MM.1S (cell line): ENCODE results near the gene ZNRF3.

Experiments
- DNase-seq: peaks from one replicate; pipeline ENCODE4 v3.0.0-alpha.2; 2015
- H2AFZ ChIP-seq: fragments of 300-600 bp; sonication (generic); 2 replicates; pipeline ENCODE4 v1.6.0; 2016; ENCODE audit warnings: antibody characterized with exemption, low read length
- H3F3A ChIP-seq: fragments of 300-600 bp; sonication (generic); 2 replicates; pipeline ENCODE4 v1.6.1; 2016; ENCODE audit warnings: mild to moderate bottlenecking, antibody characterized with exemption, low read length, moderate library complexity, mixed read lengths; ENCODE audit not compliant: insufficient read depth
- H3K27ac ChIP-seq: fragments of 300-600 bp; sonication (generic); 2 replicates; pipeline ENCODE4 v1.5.1; 2016; ENCODE audit warnings: mild to moderate bottlenecking, low read length
- H3K27me3 ChIP-seq: fragments of 300-600 bp; sonication (generic); replicated peaks from 2 replicates; pipeline ENCODE4 v1.6.0; 2016; ENCODE audit warnings: low read length; ENCODE audit not compliant: insufficient read depth
- H3K36me3 ChIP-seq: fragments of 300-600 bp; sonication (generic); replicated peaks from 2 replicates; pipeline ENCODE4 v1.6.1; 2016; ENCODE audit warnings: mild to moderate bottlenecking, low read length, mixed read lengths; ENCODE audit not compliant: insufficient read depth
- H3K4me1 ChIP-seq: fragments of 300-600 bp; sonication (generic); 2 replicates; pipeline ENCODE4 v1.6.1; 2016; ENCODE audit warnings: low read length, mixed read lengths
- H3K4me2 ChIP-seq: fragments of 300-600 bp; sonication (generic); 2 replicates; pipeline ENCODE4 v1.6.0; 2016; ENCODE audit warnings: low read depth, low read length
- H3K4me3 ChIP-seq: fragments of 300-600 bp; sonication (generic); 2 replicates; pipeline ENCODE4 v1.5.1; 2016; ENCODE audit warnings: low read length, mixed read lengths
- H3K79me2 ChIP-seq: fragments of 300-600 bp; sonication (generic); 2 replicates; pipeline ENCODE4 v1.6.1; 2016; ENCODE audit warnings: mixed run types, low read length, mixed read lengths
- H3K9ac ChIP-seq: fragments of 300-600 bp; sonication (generic); 2 replicates; pipeline ENCODE4 v1.6.1; 2016; ENCODE audit warnings: low read length, mixed read lengths
- H3K9me2 ChIP-seq: fragments of 300-600 bp; sonication (generic); replicated peaks from 2 replicates; pipeline ENCODE4 v1.6.1; 2016; ENCODE audit warnings: mild to moderate bottlenecking, low read length, mixed read lengths; ENCODE audit not compliant: insufficient read depth
- H3K9me3 ChIP-seq: fragments of 300-600 bp; sonication (generic); replicated peaks from 2 replicates; pipeline ENCODE4 v1.6.1; 2016; ENCODE audit warnings: mild to moderate bottlenecking, low read length, mixed read lengths; ENCODE audit not compliant: insufficient read depth
- H4K20me1 ChIP-seq: fragments of 300-600 bp; sonication (generic); 2 replicates; pipeline ENCODE4 v1.6.1; 2016; ENCODE audit warnings: mild to moderate bottlenecking, low read length, moderate library complexity, mixed read lengths; ENCODE audit not compliant: insufficient read depth
- CTCF ChIP-seq: fragments of 300-600 bp; sonication (generic); IDR thresholded peaks from 2 replicates; pipeline ENCODE4 v1.5.1; 2016; ENCODE audit warnings: antibody characterized with exemption, low read length, mixed read lengths
- EZH2 ChIP-seq: fragments of 300-600 bp; sonication (generic); optimal IDR thresholded peaks from 2 replicates; pipeline ENCODE3; 2017; ENCODE audit warnings: low read depth, mild to moderate bottlenecking, antibody characterized with exemption, low read length, mixed read lengths
- EZH2phosphoT487 ChIP-seq: fragments of 300-600 bp; sonication (generic); IDR thresholded peaks from 2 replicates; pipeline ENCODE4 v1.6.1; 2018; ENCODE audit warnings: antibody characterized with exemption, low read length

ZNRF3 gene

GRCh38 chr22:28986366-28986765 is 103.0 kb downstream of the ZNRF3 start:
- no peak for DNase-seq
- Histone ChIP-seq H3F3A (no peaks in the 10 kb centered on the region), H3K27ac (no peak overlapping the region), H3K27me3 (no peaks in the 10 kb centered on the region), H2AFZ (no peak overlapping the region), H3K36me3 (no peaks in the 10 kb centered on the region), H4K20me1 (no peaks in the 10 kb centered on the region), H3K79me2 (no peaks in the 10 kb centered on the region), H3K4me1 (no peaks in the 10 kb centered on the region), H3K4me3 (no peak overlapping the region), H3K4me2 (no peak overlapping the region), H3K9me2 (no peaks in the 10 kb centered on the region), H3K9me3 (no peaks in the 10 kb centered on the region), H3K9ac (no peak overlapping the region)
- TF ChIP-seq CTCF (no peak), EZH2phosphoT487 (no peak), EZH2 (no peak)

GRCh38 chr22:28988457-28988856 is 105.1 kb downstream of the ZNRF3 start:
- Histone ChIP-seq H3K4me2 (no peak overlapping the region), H3K9me3 (no peaks in the 10 kb centered on the region)
- DNase-seq = no peak

GRCh38 chr22:28989035-28989464 is 105.7 kb downstream of the ZNRF3 start:
- Histone ChIP-seq H3K27ac (no peak overlapping the region), H3K79me2 (no peaks in the 10 kb centered on the region)

More at GRCh38 chr22:28988457-28988856, 105.1 kb downstream of the ZNRF3 start:
- no peaks in the 10 kb centered on the region for H3F3A ChIP-seq
- no peak overlapping the region for H3K4me3 ChIP-seq
- no peak overlapping the region for H2AFZ ChIP-seq
- H4K20me1 ChIP-seq = no peaks in the 10 kb centered on the region
- no peak for TF ChIP-seq CTCF
- TF ChIP-seq EZH2phosphoT487 = no peak
- no peak for TF ChIP-seq EZH2
- no peaks in the 10 kb centered on the region for H3K79me2 ChIP-seq
- no peak overlapping the region for H3K9ac ChIP-seq
- H3K4me1 ChIP-seq = no peaks in the 10 kb centered on the region
- no peaks in the 10 kb centered on the region for H3K27me3 ChIP-seq
- H3K9me2 ChIP-seq = no peaks in the 10 kb centered on the region
- H3K27ac ChIP-seq = no peak overlapping the region
- no peaks in the 10 kb centered on the region for H3K36me3 ChIP-seq

More at GRCh38 chr22:28989035-28989464, 105.7 kb downstream of the ZNRF3 start:
- Histone ChIP-seq H3K36me3 (no peaks in the 10 kb centered on the region), H3K9me3 (no peaks in the 10 kb centered on the region), H3F3A (no peaks in the 10 kb centered on the region), H3K4me3 (no peak overlapping the region), H2AFZ (no peak overlapping the region), H3K9me2 (no peaks in the 10 kb centered on the region), H4K20me1 (no peaks in the 10 kb centered on the region), H3K9ac (no peak overlapping the region), H3K4me1 (no peaks in the 10 kb centered on the region), H3K27me3 (no peaks in the 10 kb centered on the region), H3K4me2 (no peak overlapping the region)
- TF ChIP-seq EZH2 (no peak), CTCF (no peak), EZH2phosphoT487 (no peak)
- no peak for DNase-seq
